Measurements from ENCODE around the gene NFIX. TPM values are rescaled to one million over a fixed set of nuclear protein-coding genes. Genes with fewer than 3 reads are reported as not detected.

Gene NFIX
- total and polyA plus RNA-seq, 7 experiments from 2014 or later = 0.41 to 7.7 (median 5.9) TPM

GRCh38 chr19:13139633-13140311, 144.5 kb downstream of the NFIX start:
- ATAC-seq (no peak), DNase-seq (no peak)
- Mint-ChIP-seq H3K36me3 (peaks cover 0 to 8% (median 0%) of the 10 kb centered on the region in 5 donors), H3K4me3 (no peak overlapping the region), H3K27me3 (no peaks in the 10 kb centered on the region), H3K9me3 (no peaks in the 10 kb centered on the region), H3K4me1 (no peaks in the 10 kb centered on the region), H3K27ac (peak overlapping the region in 4 of 9 donors; percentile 36 to 68 (median 52))
- Histone ChIP-seq H3K9me3 (ENCODE audit: control insufficient read depth in 2 of 3, low read length in 3 of 3) (no peaks in the 10 kb centered on the region), H3K27ac (ENCODE audit: low read depth, low read length) (no peak overlapping the region), H3K4me1 (ENCODE audit: control insufficient read depth in 2 of 2, insufficient read depth in 2 of 2, low read length in 2 of 2) (no peaks in the 10 kb centered on the region), H3K27me3 (ENCODE audit: control insufficient read depth in 2 of 2, insufficient read depth in 2 of 2, low read length in 2 of 2) (no peaks in the 10 kb centered on the region), H3K36me3 (ENCODE audit: control insufficient read depth in 2 of 3, insufficient read depth in 3 of 3, low read length in 3 of 3) (peaks cover 0 to 66% (median 0%) of the 10 kb centered on the region in 3 experiments), H3K4me3 (ENCODE audit: low read length) (no peak overlapping the region)
- intact Hi-C loops (cut with micrococcal nuclease) = no loop called here
- ChIA-PET CTCF (no interaction called here), POLR2A (no interaction called here)

GRCh38 chr19:13146763-13147563, 151.7 kb downstream of the NFIX start:
- CTCF ChIA-PET = no interaction called here
- intact Hi-C loops (cut with micrococcal nuclease) = no loop called here
- Mint-ChIP-seq H3K9me3 (no peaks in the 10 kb centered on the region), H3K36me3 (peaks cover 0 to 9% (median 4%) of the 10 kb centered on the region in 5 donors), H3K4me1 (peaks cover 6 to 27% (median 18%) of the 10 kb centered on the region in 7 donors), H3K27ac (peak overlapping the region in 1 of 9 donors; percentile 52), H3K4me3 (peak overlapping the region in 7 of 10 donors; percentile 2 to 68 (median 43)), H3K27me3 (no peaks in the 10 kb centered on the region)
- ATAC-seq (no peak), DNase-seq (peak in 1 of 9 donors; percentile 21)
- Histone ChIP-seq H3K9me3 (ENCODE audit: control insufficient read depth in 2 of 3, low read length in 3 of 3) (no peaks in the 10 kb centered on the region), H3K27ac (ENCODE audit: low read depth, low read length) (no peak overlapping the region), H3K27me3 (ENCODE audit: control insufficient read depth in 2 of 2, insufficient read depth in 2 of 2, low read length in 2 of 2) (no peaks in the 10 kb centered on the region), H3K4me3 (ENCODE audit: low read length) (no peak overlapping the region), H3K4me1 (ENCODE audit: control insufficient read depth in 2 of 2, insufficient read depth in 2 of 2, low read length in 2 of 2) (peaks cover 9 to 11% of the 10 kb centered on the region in 2 donors), H3K36me3 (ENCODE audit: control insufficient read depth in 2 of 3, insufficient read depth in 3 of 3, low read length in 3 of 3) (peaks cover 0 to 37% (median 0%) of the 10 kb centered on the region in 3 experiments)
- POLR2A ChIA-PET = interaction anchor here (1.0 to 1.2 kb wide), 2 partner anchors 38 to 119 kb away, joined by 3 to 4 read pairs; no protein-coding TSS in a partner anchor

Other genes starting within 250 kb of the NFIX start
- gene BEST2, start 243.7 kb upstream of the NFIX start, total RNA-seq = not detected
- gene BEST2, start 243.7 kb upstream of the NFIX start, polyA plus RNA-seq = not detected
- gene HOOK2, start 219.9 kb upstream of the NFIX start, total RNA-seq = 10 to 100 TPM; 16.6 to 37.5 (median 22.3) TPM
- gene HOOK2, start 219.9 kb upstream of the NFIX start, polyA plus RNA-seq = 1 to 10 TPM; 4.0 to 5.3 TPM
- 1,000 to 10,000 TPM in 2 of 5 experiments, 100 to 1,000 TPM in 3; 107 to 2,198 (median 203) TPM for gene JUNB, start 204.0 kb upstream of the NFIX start, total RNA-seq
- gene JUNB, start 204.0 kb upstream of the NFIX start, polyA plus RNA-seq = 1,000 to 10,000 TPM in 1 of 2 donors, 100 to 1,000 TPM in 1; 690 to 1,125 TPM
- gene PRDX2, start 193.7 kb upstream of the NFIX start, total RNA-seq = 100 to 1,000 TPM in 3 of 5 experiments, 10 to 100 TPM in 2; 75.1 to 297 (median 117) TPM
- gene PRDX2, start 193.7 kb upstream of the NFIX start, polyA plus RNA-seq = 100 to 1,000 TPM; 313 to 359 TPM
- gene THSD8, start 193.4 kb upstream of the NFIX start, total RNA-seq = 10 to 100 TPM in 1 of 5 experiments, 1 to 10 TPM in 2, under 1 TPM in 1, not detected in 1; 0.80 to 18.9 (median 2.1) TPM
- gene THSD8, start 193.4 kb upstream of the NFIX start, polyA plus RNA-seq = not detected
- gene RNASEH2A, start 188.9 kb upstream of the NFIX start, total RNA-seq = 10 to 100 TPM in 2 of 5 experiments, 1 to 10 TPM in 3; 1.6 to 30.9 (median 9.3) TPM
- gene RNASEH2A, start 188.9 kb upstream of the NFIX start, polyA plus RNA-seq = 10 to 100 TPM; 20.3 to 20.4 TPM
- gene RTBDN, start 160.9 kb upstream of the NFIX start, total RNA-seq = not detected
- not detected for gene RTBDN, start 160.9 kb upstream of the NFIX start, polyA plus RNA-seq
- under 1 TPM in 4 of 5 experiments, not detected in 1; 0.51 to 0.93 (median 0.71) TPM for gene MAST1, start 157.0 kb upstream of the NFIX start, total RNA-seq
- gene MAST1, start 157.0 kb upstream of the NFIX start, polyA plus RNA-seq = 1 to 10 TPM in 1 of 2 donors, under 1 TPM in 1; 0.70 to 3.5 TPM
- 10 to 100 TPM; 14.2 to 29.9 (median 28.1) TPM for gene DNASE2, start 114.0 kb upstream of the NFIX start, total RNA-seq
- 10 to 100 TPM; 43.6 to 52.9 TPM for gene DNASE2, start 114.0 kb upstream of the NFIX start, polyA plus RNA-seq
- gene KLF1, start 108.3 kb upstream of the NFIX start, total RNA-seq = under 1 TPM in 2 of 5 experiments, not detected in 3; 0.32 to 0.41 TPM
- gene KLF1, start 108.3 kb upstream of the NFIX start, polyA plus RNA-seq = not detected
- 10 to 100 TPM; 40.1 to 74.2 (median 54.5) TPM for gene GCDH, start 104.3 kb upstream of the NFIX start, total RNA-seq
- 10 to 100 TPM; 22.0 to 23.2 TPM for gene GCDH, start 104.3 kb upstream of the NFIX start, polyA plus RNA-seq
- gene SYCE2, start 76.2 kb upstream of the NFIX start, total RNA-seq = 1 to 10 TPM in 3 of 5 experiments, under 1 TPM in 1, not detected in 1; 0.78 to 3.3 (median 2.3) TPM
- gene SYCE2, start 76.2 kb upstream of the NFIX start, polyA plus RNA-seq = 1 to 10 TPM in 1 of 2 donors, not detected in 1; 1.4 TPM
- 100 to 1,000 TPM in 1 of 5 experiments, 10 to 100 TPM in 4; 25.9 to 109 (median 52.6) TPM for gene FARSA, start 61.8 kb upstream of the NFIX start, total RNA-seq
- gene FARSA, start 61.8 kb upstream of the NFIX start, polyA plus RNA-seq = 10 to 100 TPM; 58.0 to 88.3 TPM
- gene CALR, start 56.9 kb upstream of the NFIX start, total RNA-seq = 1,000 to 10,000 TPM in 1 of 5 experiments, 100 to 1,000 TPM in 4; 449 to 1,130 (median 502) TPM
- 100 to 1,000 TPM; 142 to 155 TPM for gene CALR, start 56.9 kb upstream of the NFIX start, polyA plus RNA-seq
- gene RAD23A, start 49.6 kb upstream of the NFIX start, total RNA-seq = 100 to 1,000 TPM in 2 of 5 experiments, 10 to 100 TPM in 3; 75.0 to 111 (median 96.4) TPM
- gene RAD23A, start 49.6 kb upstream of the NFIX start, polyA plus RNA-seq = 10 to 100 TPM; 85.5 to 87.2 TPM
- 10 to 100 TPM in 4 of 5 experiments, 1 to 10 TPM in 1; 8.5 to 17.0 (median 13.8) TPM for gene GADD45GIP1, start 38.3 kb upstream of the NFIX start, total RNA-seq
- gene GADD45GIP1, start 38.3 kb upstream of the NFIX start, polyA plus RNA-seq = 10 to 100 TPM; 58.1 to 60.3 TPM
- gene DAND5, start 25.9 kb upstream of the NFIX start, total RNA-seq = not detected
- gene DAND5, start 25.9 kb upstream of the NFIX start, polyA plus RNA-seq = not detected
- gene LYL1, start 107.4 kb downstream of the NFIX start, total RNA-seq = 10 to 100 TPM in 1 of 5 experiments, 1 to 10 TPM in 4; 4.6 to 22.6 (median 7.8) TPM
- gene LYL1, start 107.4 kb downstream of the NFIX start, polyA plus RNA-seq = 1 to 10 TPM; 2.4 to 2.9 TPM
- 10 to 100 TPM; 64.2 to 96.4 (median 87.8) TPM for gene TRMT1, start 121.3 kb downstream of the NFIX start, total RNA-seq
- 10 to 100 TPM; 22.6 to 36.3 TPM for gene TRMT1, start 121.3 kb downstream of the NFIX start, polyA plus RNA-seq
- gene NACC1, start 122.8 kb downstream of the NFIX start, total RNA-seq = 10 to 100 TPM; 18.0 to 72.7 (median 22.4) TPM
- 1 to 10 TPM; 1.7 to 2.0 TPM for gene NACC1, start 122.8 kb downstream of the NFIX start, polyA plus RNA-seq
- gene STX10, start 154.9 kb downstream of the NFIX start, total RNA-seq = 10 to 100 TPM; 42.6 to 76.2 (median 68.5) TPM
- 10 to 100 TPM; 45.9 to 63.7 TPM for gene STX10, start 154.9 kb downstream of the NFIX start, polyA plus RNA-seq
- gene IER2, start 154.9 kb downstream of the NFIX start, total RNA-seq = 100 to 1,000 TPM; 135 to 558 (median 246) TPM
- gene IER2, start 154.9 kb downstream of the NFIX start, polyA plus RNA-seq = 100 to 1,000 TPM; 121 to 139 TPM

Measured in naive thymus-derived CD4-positive, alpha-beta T cell (primary cell).